CMK (cell line): ENCODE measurements around the gene RAD51B.

ENCODE experiments used
- DNase-seq: peaks from one replicate; pipeline ENCODE4 v3.0.0-alpha.2; 2010; ENCODE audit warnings: low read depth

RAD51B gene

GRCh38 chr14:68511129-68512047 lies 691.8 kb downstream of the RAD51B start:
- DNase-seq, result no peak

GRCh38 chr14:68512088-68512487 lies 692.5 kb downstream of the RAD51B start:
- no peak for DNase-seq

- no peak for DNase-seq
These were observed 693.6 kb downstream of the RAD51B start for GRCh38 chr14:68513137-68513536.

GRCh38 chr14:68513838-68514607 lies 694.4 kb downstream of the RAD51B start:
- DNase-seq, result no peak

GRCh38 chr14:68514608-68515194 lies 695.1 kb downstream of the RAD51B start:
- DNase-seq, result no peak

- no peak for DNase-seq
These were observed 696.8 kb downstream of the RAD51B start for GRCh38 chr14:68516342-68516741.

GRCh38 chr14:68518166-68518565 lies 698.6 kb downstream of the RAD51B start:
- no peak for DNase-seq

GRCh38 chr14:68518761-68519670 lies 699.4 kb downstream of the RAD51B start:
- no peak for DNase-seq

- no peak for DNase-seq
These were observed 700.1 kb downstream of the RAD51B start for GRCh38 chr14:68519671-68520187.

GRCh38 chr14:68520637-68521556 lies 701.3 kb downstream of the RAD51B start:
- no peak for DNase-seq

- no peak for DNase-seq
These were observed 702.0 kb downstream of the RAD51B start for GRCh38 chr14:68521557-68521901.

GRCh38 chr14:68521961-68522509 lies 702.5 kb downstream of the RAD51B start:
- no peak for DNase-seq

- no peak for DNase-seq
These were observed 703.1 kb downstream of the RAD51B start for GRCh38 chr14:68522510-68523325.

GRCh38 chr14:68523326-68523610 lies 703.7 kb downstream of the RAD51B start:
- DNase-seq, result no peak

GRCh38 chr14:68523989-68524725 lies 704.6 kb downstream of the RAD51B start:
- DNase-seq, result no peak

- no peak for DNase-seq
These were observed 705.9 kb downstream of the RAD51B start for GRCh38 chr14:68525516-68525915.

- no peak for DNase-seq
These were observed 707.0 kb downstream of the RAD51B start for GRCh38 chr14:68526512-68527091.

- DNase-seq, result no peak
These were observed 707.8 kb downstream of the RAD51B start for GRCh38 chr14:68527329-68527851.
